GM12878 (cell line): ENCODE results near the gene ING5. TPM values are rescaled to one million over a fixed set of nuclear protein-coding genes. Genes with fewer than 3 reads are reported as not detected.
A peak's percentile ranks its signal among the peaks of the same experiment; 100 is the strongest.

Experiments
- ATAC-seq: fragments of 200-7000 bp; cut with Tn5 transposase; 3 replicates; pipeline ENCODE4 v1.9.1; 2020; ENCODE audit warnings: mild to moderate bottlenecking, moderate library complexity
- BruUV-seq: library from RNA; stranded (reverse); fragments of 400-500 nt; replicated peaks from 2 replicates; lab custom pipeline; 2021; lab: Mats Ljungman, UMichigan
- CTCF ChIA-PET: fragments of 300-600 bp; sonication (Branson Sonifier 250); formaldehyde crosslinking; extraction: SDS; loops from one replicate; lab custom pipeline; 2021; ENCODE audit warnings: inconsistent platforms; lab: Yijun Ruan, JAX
- POLR2A ChIA-PET: fragments of 350-600 bp; formaldehyde crosslinking; extraction: SDS; loops from one replicate; lab custom pipeline; 2021; ENCODE audit warnings: inconsistent platforms; lab: Charles Lee
- RAD21 ChIA-PET: fragments of 300-600 bp; sonication (Branson Sonifier 250); formaldehyde crosslinking; loops from one replicate; lab custom pipeline; 2023; ENCODE audit warnings: antibody characterized with exemption; ENCODE audit not compliant: unreplicated experiment; lab: Charles Lee
- SMC1A ChIA-PET: fragments of 300-600 bp; sonication (Branson Sonifier 250); formaldehyde crosslinking; loops from one replicate; lab custom pipeline; 2023; ENCODE audit not compliant: unreplicated experiment, uncharacterized antibody; lab: Charles Lee
- DNase-seq: peaks from one replicate; pipeline ENCODE4 v3.0.0-alpha.2; 2011; ENCODE audit warnings: low read depth, low spot score
- FAIRE-seq: peaks from 3 replicates; lab custom pipeline; 2011; peaks lifted over from hg19 to GRCh38; lab: Jason Lieb, UNC
- H2AFZ ChIP-seq: 2 replicates; pipeline ENCODE4 v1.6.0; 2011; ENCODE audit warnings: low read depth, low read length, control low read depth; ENCODE audit not compliant: control insufficient read depth
- H3K27ac ChIP-seq: 2 replicates; pipeline ENCODE4 v1.5.1; 2011; ENCODE audit warnings: control low read depth; ENCODE audit not compliant: control insufficient read depth, insufficient read depth
- H3K27me3 ChIP-seq, 2 experiments: replicated peaks in 1 of 2; 2 replicates each; pipeline versions ENCODE4 v1.6.0 to v1.6.1; 2011; ENCODE audit warnings: low read length in 1 of 2; ENCODE audit not compliant: control insufficient read depth in 2 of 2, insufficient read depth in 2 of 2
- H3K36me3 ChIP-seq, 2 experiments: 2 replicates each; pipeline ENCODE4 v1.5.1; 2011; ENCODE audit warnings: low read length in 1 of 2; ENCODE audit not compliant: control insufficient read depth in 2 of 2, insufficient read depth in 2 of 2
- H3K4me1 ChIP-seq: 2 replicates; pipeline ENCODE4 v1.6.1; 2011; ENCODE audit warnings: mild to moderate bottlenecking, low read length, moderate library complexity, mixed read lengths; ENCODE audit not compliant: control insufficient read depth, insufficient read depth
- H3K4me2 ChIP-seq: 2 replicates; pipeline ENCODE4 v1.6.0; 2011; ENCODE audit warnings: control low read depth; ENCODE audit not compliant: control insufficient read depth, insufficient read depth
- H3K4me3 ChIP-seq: fragments of 200-600 bp; sonication (generic); 2 replicates; pipeline ENCODE4 v1.5.1; 2016
- H3K79me2 ChIP-seq: 2 replicates; pipeline ENCODE4 v1.6.0; 2011; ENCODE audit warnings: low read length; ENCODE audit not compliant: control insufficient read depth, insufficient read depth
- H3K9ac ChIP-seq: 2 replicates; pipeline ENCODE4 v1.8.0; 2011; ENCODE audit warnings: low read length, control low read depth, mixed read lengths; ENCODE audit not compliant: control insufficient read depth, insufficient read depth
- H3K9me3 ChIP-seq: replicated peaks from 3 replicates; pipeline ENCODE4 v1.5.1; 2011; ENCODE audit warnings: mild to moderate bottlenecking, low read length; ENCODE audit not compliant: control insufficient read depth, insufficient read depth
- H4K20me1 ChIP-seq: 2 replicates; pipeline ENCODE4 v1.6.0; 2011; ENCODE audit not compliant: control insufficient read depth, insufficient read depth
- BRCA1 ChIP-seq: IDR thresholded peaks from 2 replicates; pipeline ENCODE4 v1.6.1; 2011; ENCODE audit warnings: low read depth, low read length, improper control_type of control experiment
- GABPA ChIP-seq: IDR thresholded peaks from 2 replicates; pipeline ENCODE4 v1.6.1; 2014; ENCODE audit warnings: antibody characterized with exemption, low read depth, mild to moderate bottlenecking, inconsistent platforms
- IRF3 ChIP-seq: fragments of 450-650 bp; IDR thresholded peaks from 2 replicates; pipeline ENCODE4 v1.6.1; 2014; ENCODE audit warnings: mild to moderate bottlenecking
- MYB ChIP-seq: fragments of 150-350 bp; IDR thresholded peaks from 2 replicates; pipeline ENCODE4 v1.6.1; 2014; ENCODE audit warnings: mild to moderate bottlenecking, low read depth, low read length, borderline replicate concordance
- NBN ChIP-seq: fragments of 450-650 bp; IDR thresholded peaks from 2 replicates; pipeline ENCODE4 v1.6.1; 2016
- NFYB ChIP-seq: IDR thresholded peaks from 2 replicates; pipeline ENCODE4 v1.6.1; 2011; ENCODE audit warnings: low read depth, mild to moderate bottlenecking, low read length, improper control_type of control experiment, moderate library complexity; ENCODE audit not compliant: insufficient read depth
- POLR2A ChIP-seq: IDR thresholded peaks from 2 replicates; pipeline ENCODE4 v1.6.1; 2011; ENCODE audit warnings: low read depth, mild to moderate bottlenecking, low read length
- SMAD5 ChIP-seq: IDR thresholded peaks from 2 replicates; pipeline ENCODE4 v1.6.1; 2016; ENCODE audit warnings: antibody characterized with exemption, low read depth
- SPI1 ChIP-seq: IDR thresholded peaks from 2 replicates; pipeline ENCODE4 v1.6.1; 2011; ENCODE audit warnings: low read depth, mild to moderate bottlenecking, low read length, moderate library complexity, borderline replicate concordance; ENCODE audit not compliant: insufficient read depth
- TCF7 ChIP-seq: IDR thresholded peaks from 2 replicates; pipeline ENCODE4 v1.6.1; 2014; ENCODE audit warnings: antibody characterized with exemption, borderline replicate concordance
- ZBED1 ChIP-seq: IDR thresholded peaks from 2 replicates; pipeline ENCODE4 v1.6.1; 2016; ENCODE audit warnings: borderline replicate concordance
- ZNF384 ChIP-seq: IDR thresholded peaks from 2 replicates; pipeline ENCODE4 v1.6.1; 2012; ENCODE audit warnings: low read depth, mild to moderate bottlenecking, low read length, improper control_type of control experiment, borderline replicate concordance
- ZNF622 ChIP-seq: fragments of 450-650 bp; IDR thresholded peaks from 2 replicates; pipeline ENCODE4 v1.6.1; 2017; ENCODE audit warnings: mild to moderate bottlenecking, inconsistent platforms
- WGBS: methylation state at CpG from one replicate; pipeline ENCODE4 v1.1.6; 2016; ENCODE audit warnings: low lambda C conversion rate; ENCODE audit not compliant: insufficient replicate concordance, insufficient coverage; ENCODE audit errors: missing lambda C conversion rate; 5-methylcytosine and 5-hydroxymethylcytosine counted together
- in situ Hi-C: fragments of 300-500 bp; cut with MboI; formaldehyde crosslinking; loops from 9 replicates; pipeline ENCODE4 v1.14.3; 2018; ENCODE audit warnings: mixed read lengths
- intact Hi-C: fragments of 100-400 bp; cut with micrococcal nuclease; formaldehyde crosslinking; loops from one replicate; pipeline ENCODE4 v1.14.2; 2022; ENCODE audit not compliant: unreplicated experiment
- polyA plus RNA-seq, 11 experiments: library from polyadenylated mRNA; depleted of rRNA in 4 of 11; unstranded in 6 of 11; stranded (reverse) in 5 of 11; fragments of >200 nt; fragmentation: Nextera tagmentation in 4 of 11; fragmentation: Illumina TruSeq in 1 of 11; extraction: Ambion mirVana in 4 of 11; extraction: Trizol in 1 of 11; gene quantifications; 1 replicate in 1 of 11; 2 replicates in 10 of 11; pipeline versions ENCODE4 v1.2.1 to v1.2.3, GENCODE V29; 2011 to 2016; ENCODE audit warnings: inconsistent platforms in 2 of 11, missing spikeins in 2 of 11, low read depth in 1 of 11
- total RNA-seq, 4 experiments: library from RNA; depleted of rRNA in 3 of 4; stranded (reverse); fragments of >200 nt in 3 of 4; fragmentation: Illumina TruSeq in 1 of 4; extraction: Trizol in 1 of 4; gene quantifications; 2 replicates each; pipeline versions ENCODE4 v1.2.1 to v1.2.3, GENCODE V29; 2013 to 2021

ING5 gene
- total and polyA plus RNA-seq, 10 of the 15 experiments (the other 5 are each of a cell fraction or from before 2014, with no cell fraction given): 10.0 to 46.1 (median 27.2) TPM

- Histone ChIP-seq H3K79me2 (no peaks in the 10 kb centered on the region), H3K9ac (no peak overlapping the region), H3K9me3 (no peaks in the 10 kb centered on the region), H3K4me1 (no peaks in the 10 kb centered on the region), H3K27me3 (no peaks in the 10 kb centered on the region), H3K4me3 (no peak overlapping the region), H4K20me1 (no peaks in the 10 kb centered on the region), H3K27ac (no peak overlapping the region), H2AFZ (no peak overlapping the region), H3K4me2 (no peak overlapping the region), H3K36me3 (peaks cover 0 to 6% of the 10 kb centered on the region in 2 experiments; a peak in 3 of 4 replicates)
- no peak for ATAC-seq
- 92% methylated on average over 31 of the region's 31 CpGs for whole genome bisulfite sequencing
- intact Hi-C loops (no loop called here), in situ Hi-C loops (no loop called here)
- no peak for FAIRE-seq
- CTCF ChIA-PET: no interaction called here
- TF ChIP-seq IRF3: no peak
- TF ChIP-seq POLR2A: peak; percentile 34; the same call in 1 of the 2 replicates
- SMC1A ChIA-PET: interaction anchor here (1.5 kb wide), 1 partner anchor 12 kb away, joined by 3 read pairs; no protein-coding TSS in a partner anchor
- DNase-seq: no peak
- RAD21 ChIA-PET: no interaction called here
- POLR2A ChIA-PET: no interaction called here
- BruUV-seq: no TSS peak
These were observed 30.2 kb upstream of the ING5 start for GRCh38 chr2:241671457-241672240.

- Histone ChIP-seq H3K4me2 (no peak overlapping the region), H3K4me3 (no peak overlapping the region), H3K27me3 (no peaks in the 10 kb centered on the region), H2AFZ (no peak overlapping the region), H3K36me3 (peaks cover 0 to 11% of the 10 kb centered on the region in 2 experiments; a peak in 3 of 4 replicates), H3K9me3 (no peaks in the 10 kb centered on the region), H3K4me1 (no peaks in the 10 kb centered on the region), H4K20me1 (no peaks in the 10 kb centered on the region), H3K27ac (no peak overlapping the region), H3K79me2 (no peaks in the 10 kb centered on the region), H3K9ac (no peak overlapping the region)
- ChIA-PET SMC1A (no interaction called here), CTCF (no interaction called here), POLR2A (no interaction called here), RAD21 (no interaction called here)
- intact Hi-C loops (no loop called here), in situ Hi-C loops (no loop called here)
- WGBS: 87% methylated on average over 42 of the region's 42 CpGs
- TF ChIP-seq BRCA1: no peak
- no peak for TF ChIP-seq NFYB
- no peak for TF ChIP-seq GABPA
- TF ChIP-seq ZBED1: no peak
- no peak for TF ChIP-seq TCF7
- no peak for TF ChIP-seq ZNF384
- TF ChIP-seq SMAD5: no peak
- TF ChIP-seq SPI1: no peak
- no peak for TF ChIP-seq ZNF622
- TF ChIP-seq NBN: no peak
- TF ChIP-seq MYB: no peak
- BruUV-seq: TSS peak; percentile 54
- no peak for FAIRE-seq
- no peak for DNase-seq
- peak; percentile 41 for ATAC-seq
These were observed 29.3 kb upstream of the ING5 start for GRCh38 chr2:241672243-241673188.
